Testis (tissue), 3 donors: ENCODE results near the gene ZNF320. TPM values are rescaled to one million over a fixed set of nuclear protein-coding genes. Genes with fewer than 3 reads are reported as not detected.
"Not testable (repeated sequence)": the region's sequence is repeated elsewhere in the genome, so short reads cannot be mapped to it uniquely, and the experiment has no call there.

ENCODE experiments used
- DNase-seq: peaks from one replicate; pipeline ENCODE4 v3.0.0-alpha.2; 2019
- H3K27ac ChIP-seq, 2 donors: fragments of 200-600 bp; sonication (generic); one replicate each; pipeline ENCODE4 v1.5.1; 2019
- H3K27me3 ChIP-seq: fragments of 200-600 bp; sonication (generic); one replicate; pipeline ENCODE4 v1.5.1; 2019
- H3K36me3 ChIP-seq: fragments of 200-600 bp; sonication (generic); one replicate; pipeline ENCODE4 v1.5.1; 2017; ENCODE audit warnings: low read depth; ENCODE audit errors: missing control alignments
- H3K4me1 ChIP-seq: fragments of 200-600 bp; sonication (generic); one replicate; pipeline ENCODE4 v1.5.1; 2019
- H3K4me3 ChIP-seq, 2 donors: fragments of 200-600 bp; sonication (generic); one replicate each; pipeline ENCODE4 v1.5.1; 2017 to 2019
- H3K9me3 ChIP-seq: fragments of 200-600 bp; sonication (generic); one replicate; pipeline ENCODE4 v1.5.1; 2017
- POLR2A ChIP-seq: fragments of 450-650 bp; IDR thresholded peaks from one replicate; pipeline ENCODE4 v1.6.1; 2017; ENCODE audit warnings: antibody characterized with exemption, mild to moderate bottlenecking, moderate library complexity
- WGBS, 2 donors: methylation state at CpG; one replicate each; pipeline ENCODE4 v1.1.5; 2018; 5-methylcytosine and 5-hydroxymethylcytosine counted together
- intact Hi-C: fragments of 100-400 bp; cut with DNase I; formaldehyde crosslinking; loops from one replicate; pipeline ENCODE4 v1.15.1; 2023; ENCODE audit warnings: low total_unique reads
- polyA plus RNA-seq: library from polyadenylated mRNA; stranded (reverse); fragments of 350-450 nt; fragmentation: Illumina TruSeq; extraction: RNeasy Lipid Tissue Mini Kit (QIAGEN cat#74804); gene quantifications from one replicate; pipeline ENCODE4 v1.2.3, GENCODE V29; 2014; ENCODE audit warnings: low read depth, low replicate concordance; ENCODE audit not compliant: insufficient read depth
- total RNA-seq, 2 donors: library from RNA; depleted of rRNA; stranded (reverse); fragments of >200 nt; gene quantifications; one replicate each; pipeline ENCODE4 v1.2.3, GENCODE V29; 2016
- TF ChIP-seq, protein P1 (sequence below), 3 experiments: fragments of 450-650 bp in 2 of 3; fragments of 200-600 bp in 1 of 3; sonication (generic) in 1 of 3; IDR thresholded peaks; one replicate each; pipeline ENCODE4 v1.5.1; 2016 to 2019; ENCODE audit warnings: antibody characterized with exemption in 3 of 3, mild to moderate bottlenecking in 2 of 3, moderate library complexity in 1 of 3

Gene ZNF320
- total and polyA plus RNA-seq, 3 donors from 2014 or later, result 8.2 to 21.6 (median 21.3) TPM

DNA sequence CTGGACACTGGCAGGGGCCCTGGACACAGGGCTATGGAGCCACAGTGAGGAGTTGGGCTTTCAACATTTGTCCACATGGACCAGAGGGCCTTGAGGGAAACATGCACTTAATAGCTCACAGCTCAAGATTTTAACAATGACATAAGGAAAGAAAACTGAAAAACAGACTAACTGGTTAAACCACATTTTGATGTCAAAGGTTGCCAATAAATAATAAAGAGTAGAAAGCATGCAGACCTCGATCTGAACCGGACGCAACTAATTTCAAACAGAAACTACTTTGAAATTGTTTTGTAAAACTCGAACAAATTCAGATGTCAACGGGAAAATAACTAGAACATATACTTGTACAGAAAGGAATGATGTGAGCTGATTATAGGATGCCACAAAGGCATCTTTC, 41.3 kb upstream of the ZNF320 start:
- H3K4me3 ChIP-seq, result no peak overlapping the region
- DNase-seq, result no peak

GRCh38 chr19:52936954-52937325, 39.5 kb upstream of the ZNF320 start:
- no peaks in the 10 kb centered on the region for H3K27me3 ChIP-seq
- no peaks in the 10 kb centered on the region for H3K9me3 ChIP-seq
- intact Hi-C loops, result no loop called here
- no peaks in the 10 kb centered on the region for H3K36me3 ChIP-seq
- TF ChIP-seq, protein P1, sequence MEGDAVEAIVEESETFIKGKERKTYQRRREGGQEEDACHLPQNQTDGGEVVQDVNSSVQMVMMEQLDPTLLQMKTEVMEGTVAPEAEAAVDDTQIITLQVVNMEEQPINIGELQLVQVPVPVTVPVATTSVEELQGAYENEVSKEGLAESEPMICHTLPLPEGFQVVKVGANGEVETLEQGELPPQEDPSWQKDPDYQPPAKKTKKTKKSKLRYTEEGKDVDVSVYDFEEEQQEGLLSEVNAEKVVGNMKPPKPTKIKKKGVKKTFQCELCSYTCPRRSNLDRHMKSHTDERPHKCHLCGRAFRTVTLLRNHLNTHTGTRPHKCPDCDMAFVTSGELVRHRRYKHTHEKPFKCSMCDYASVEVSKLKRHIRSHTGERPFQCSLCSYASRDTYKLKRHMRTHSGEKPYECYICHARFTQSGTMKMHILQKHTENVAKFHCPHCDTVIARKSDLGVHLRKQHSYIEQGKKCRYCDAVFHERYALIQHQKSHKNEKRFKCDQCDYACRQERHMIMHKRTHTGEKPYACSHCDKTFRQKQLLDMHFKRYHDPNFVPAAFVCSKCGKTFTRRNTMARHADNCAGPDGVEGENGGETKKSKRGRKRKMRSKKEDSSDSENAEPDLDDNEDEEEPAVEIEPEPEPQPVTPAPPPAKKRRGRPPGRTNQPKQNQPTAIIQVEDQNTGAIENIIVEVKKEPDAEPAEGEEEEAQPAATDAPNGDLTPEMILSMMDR (IDR thresholded peaks at IDR 0.05), result no peak
- TF ChIP-seq POLR2A, result no peak
- no peak overlapping the region for H3K4me3 ChIP-seq
- no peaks in the 10 kb centered on the region for H3K4me1 ChIP-seq
- DNase-seq, result no peak
- no peak overlapping the region for H3K27ac ChIP-seq
- WGBS, 2 donors, result 86 to 88% methylated on average over 7 of the region's 7 CpGs

More for the DNA sequence above, 41.3 kb upstream of the ZNF320 start:
- no peak for TF ChIP-seq POLR2A
- TF ChIP-seq, protein P1 (IDR thresholded peaks at IDR 0.05), result no peak
- WGBS, 2 donors, result 60 to 73% methylated on average over 5 of the region's 5 CpGs
- Histone ChIP-seq H3K27ac (no peak overlapping the region), H3K27me3 (no peaks in the 10 kb centered on the region), H3K36me3 (no peaks in the 10 kb centered on the region), H3K9me3 (no peaks in the 10 kb centered on the region), H3K4me1 (no peaks in the 10 kb centered on the region)
- intact Hi-C loops, result no loop called here

- Histone ChIP-seq H3K9me3 (no peaks in the 10 kb centered on the region), H3K4me3 (no peak overlapping the region), H3K27me3 (no peaks in the 10 kb centered on the region), H3K36me3 (no peaks in the 10 kb centered on the region), H3K4me1 (no peaks in the 10 kb centered on the region), H3K27ac (no peak overlapping the region)
- no peak for DNase-seq
- intact Hi-C loops, result no loop called here
- TF ChIP-seq, protein P1 (IDR thresholded peaks at IDR 0.05), result no peak
- TF ChIP-seq POLR2A, result no peak
- WGBS, 2 donors, result 76 to 81% methylated on average over 12 of the region's 12 CpGs
Measured at GRCh38 chr19:52936151-52936953, 38.9 kb upstream of the ZNF320 start.

DNA sequence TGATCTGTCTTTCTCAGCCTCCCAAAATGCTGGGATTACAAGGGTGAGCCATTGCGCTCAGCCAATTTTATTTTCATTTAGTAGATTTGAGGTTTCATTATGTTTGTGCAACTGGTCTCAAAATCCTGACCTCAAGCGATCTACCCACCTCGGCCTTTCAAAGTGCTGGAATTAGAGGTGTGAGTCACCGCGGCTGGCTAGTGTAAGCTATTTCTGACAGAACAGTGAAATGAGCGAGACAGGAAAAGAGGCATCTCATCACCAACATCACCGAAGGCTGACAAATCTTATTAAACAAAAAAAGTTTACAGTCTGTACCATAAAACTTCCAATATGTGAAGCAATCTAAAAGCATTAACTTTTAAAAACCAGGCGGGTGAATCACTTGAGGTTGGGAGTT, 38.0 kb upstream of the ZNF320 start:
- no peaks in the 10 kb centered on the region for H3K36me3 ChIP-seq
- 89 to 91% methylated on average over 8 of the region's 8 CpGs for WGBS, 2 donors
- H3K9me3 ChIP-seq, result no peaks in the 10 kb centered on the region
- no peak overlapping the region for H3K27ac ChIP-seq
- no peaks in the 10 kb centered on the region for H3K4me1 ChIP-seq
- no peak for DNase-seq
- no peak overlapping the region for H3K4me3 ChIP-seq
- no peaks in the 10 kb centered on the region for H3K27me3 ChIP-seq
- no peak for TF ChIP-seq POLR2A
- TF ChIP-seq, protein P1 (IDR thresholded peaks at IDR 0.05), result no peak
- intact Hi-C loops, result no loop called here

DNA sequence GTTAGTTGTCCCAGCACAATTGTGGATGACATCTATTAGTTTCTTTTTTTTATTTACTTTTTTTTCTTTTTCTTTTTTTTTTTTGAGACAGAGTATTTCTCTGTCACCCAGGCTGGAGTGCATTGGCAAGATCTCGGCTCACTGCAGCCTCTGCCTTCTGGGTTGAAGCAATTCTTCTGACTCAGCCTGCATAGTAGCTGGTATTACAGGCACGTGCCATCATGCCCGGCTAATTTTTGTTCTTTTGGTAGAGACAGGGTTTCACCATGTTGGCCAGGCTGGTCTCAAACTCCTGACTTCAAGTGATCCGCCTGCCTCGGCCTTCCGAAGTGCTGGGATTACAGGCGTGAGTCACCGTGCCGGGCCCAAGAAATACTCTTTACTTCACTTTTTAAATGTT, 27.2 kb upstream of the ZNF320 start:
- H3K27me3 ChIP-seq, H3K9me3 ChIP-seq, H3K27ac ChIP-seq, intact Hi-C loops, DNase-seq, H3K4me1 ChIP-seq, H3K36me3 ChIP-seq, H3K4me3 ChIP-seq: not testable (repeated sequence)
- WGBS, 2 donors, result 96 to 97% methylated on average over 9 of the region's 9 CpGs
